HG03520 (cell line): ENCODE results near the gene E2F7.
"Not testable (repeated sequence)": the region's sequence is repeated elsewhere in the genome, so short reads cannot be mapped to it uniquely, and the experiment has no call there.

Source experiments
- ATAC-seq: cut with Tn5 transposase; IDR thresholded peaks from one replicate; pipeline ENCODE4 v1.9.1; 2021; ENCODE audit warnings: mild to moderate bottlenecking, moderate library complexity; ENCODE audit not compliant: unreplicated experiment

The E2F7 gene, protein sequence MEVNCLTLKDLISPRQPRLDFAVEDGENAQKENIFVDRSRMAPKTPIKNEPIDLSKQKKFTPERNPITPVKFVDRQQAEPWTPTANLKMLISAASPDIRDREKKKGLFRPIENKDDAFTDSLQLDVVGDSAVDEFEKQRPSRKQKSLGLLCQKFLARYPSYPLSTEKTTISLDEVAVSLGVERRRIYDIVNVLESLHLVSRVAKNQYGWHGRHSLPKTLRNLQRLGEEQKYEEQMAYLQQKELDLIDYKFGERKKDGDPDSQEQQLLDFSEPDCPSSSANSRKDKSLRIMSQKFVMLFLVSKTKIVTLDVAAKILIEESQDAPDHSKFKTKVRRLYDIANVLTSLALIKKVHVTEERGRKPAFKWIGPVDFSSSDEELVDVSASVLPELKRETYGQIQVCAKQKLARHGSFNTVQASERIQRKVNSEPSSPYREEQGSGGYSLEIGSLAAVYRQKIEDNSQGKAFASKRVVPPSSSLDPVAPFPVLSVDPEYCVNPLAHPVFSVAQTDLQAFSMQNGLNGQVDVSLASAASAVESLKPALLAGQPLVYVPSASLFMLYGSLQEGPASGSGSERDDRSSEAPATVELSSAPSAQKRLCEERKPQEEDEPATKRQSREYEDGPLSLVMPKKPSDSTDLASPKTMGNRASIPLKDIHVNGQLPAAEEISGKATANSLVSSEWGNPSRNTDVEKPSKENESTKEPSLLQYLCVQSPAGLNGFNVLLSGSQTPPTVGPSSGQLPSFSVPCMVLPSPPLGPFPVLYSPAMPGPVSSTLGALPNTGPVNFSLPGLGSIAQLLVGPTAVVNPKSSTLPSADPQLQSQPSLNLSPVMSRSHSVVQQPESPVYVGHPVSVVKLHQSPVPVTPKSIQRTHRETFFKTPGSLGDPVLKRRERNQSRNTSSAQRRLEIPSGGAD

DNA sequence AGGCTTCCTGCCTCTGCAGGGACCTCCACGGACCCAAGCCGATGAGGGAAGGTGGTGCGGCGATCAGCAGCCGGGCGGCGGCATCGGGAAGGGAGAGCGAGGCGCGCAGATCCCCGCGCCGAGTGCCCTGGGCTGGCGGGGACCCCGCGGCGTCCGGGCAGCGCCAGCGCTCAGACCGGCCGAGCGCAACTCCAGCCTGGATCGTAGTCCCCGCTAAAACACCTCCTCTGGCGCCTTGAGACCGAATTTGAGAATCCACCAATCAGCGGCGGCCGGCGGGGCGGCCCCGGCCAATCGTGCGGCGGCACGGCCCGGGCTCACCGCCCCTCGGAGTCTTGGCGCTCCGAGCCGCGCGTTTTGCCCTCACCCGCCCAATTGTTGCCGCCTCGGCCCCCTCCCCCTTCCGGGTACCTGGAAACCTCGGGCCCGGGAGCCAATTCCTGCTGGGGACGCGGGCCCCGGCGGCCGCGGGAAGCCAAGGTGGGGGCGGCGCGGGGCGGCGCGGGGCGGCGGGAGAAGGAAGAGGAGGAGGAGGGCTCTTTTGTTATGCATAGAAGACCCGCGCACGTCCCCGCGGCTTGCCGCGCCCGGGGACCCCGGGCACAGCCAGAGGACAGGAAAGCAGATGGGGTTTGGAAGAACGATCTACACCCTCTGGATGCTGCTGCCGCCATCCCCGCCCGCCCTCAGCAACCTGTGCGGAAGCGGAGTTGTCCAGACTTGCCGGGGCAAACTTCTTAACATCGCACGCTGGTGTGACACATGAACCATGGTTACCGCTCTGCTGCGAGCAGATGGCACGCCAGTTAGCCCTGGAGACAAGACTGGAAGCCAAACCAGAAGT, at the start of gene E2F7:
E2F7 (minus strand) TSS at position 209 of the 844 bp plus-strand sequence. CDS start 934 bp downstream, outside the sequence.
- ATAC-seq: peak; percentile 54

DNA sequence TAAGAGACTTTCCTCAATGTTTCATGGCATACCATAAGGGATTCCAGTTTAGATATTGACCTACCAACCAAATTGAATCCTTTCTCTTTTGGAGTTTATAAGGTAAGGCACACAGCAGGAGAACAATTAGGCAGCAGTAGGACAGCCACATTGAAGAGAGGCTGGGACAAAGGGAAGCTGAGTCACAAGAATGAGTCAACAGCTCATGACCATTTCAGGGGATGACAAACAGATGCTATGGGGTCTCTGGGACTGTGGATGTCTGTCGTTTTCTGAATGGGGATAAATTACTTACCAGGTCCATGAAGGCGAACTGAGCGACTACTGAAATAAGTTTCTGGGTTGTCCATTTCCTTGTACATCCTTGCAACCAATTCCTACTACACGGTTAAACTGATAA, 48.6 kb upstream of the E2F7 start:
- ATAC-seq: no peak

DNA sequence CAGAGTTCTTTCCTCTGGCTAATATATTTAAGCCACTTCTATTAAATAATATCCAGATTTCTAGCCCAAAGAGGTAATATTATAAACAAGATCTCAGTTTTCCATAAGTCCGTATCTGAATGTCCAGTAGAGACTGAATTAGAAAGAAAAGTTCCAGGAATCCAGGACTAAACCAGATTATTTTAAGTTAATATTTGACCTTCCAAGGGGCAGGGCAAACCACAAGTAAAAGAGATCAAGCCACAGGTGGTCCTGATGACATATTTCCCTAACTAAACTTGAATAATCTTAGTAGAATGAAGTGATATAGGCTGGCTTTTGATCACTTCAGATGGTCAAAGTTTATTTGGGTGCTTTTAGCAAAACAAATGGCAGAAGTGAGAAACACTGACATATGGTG, 43.3 kb upstream of the E2F7 start:
- ATAC-seq: no peak

DNA sequence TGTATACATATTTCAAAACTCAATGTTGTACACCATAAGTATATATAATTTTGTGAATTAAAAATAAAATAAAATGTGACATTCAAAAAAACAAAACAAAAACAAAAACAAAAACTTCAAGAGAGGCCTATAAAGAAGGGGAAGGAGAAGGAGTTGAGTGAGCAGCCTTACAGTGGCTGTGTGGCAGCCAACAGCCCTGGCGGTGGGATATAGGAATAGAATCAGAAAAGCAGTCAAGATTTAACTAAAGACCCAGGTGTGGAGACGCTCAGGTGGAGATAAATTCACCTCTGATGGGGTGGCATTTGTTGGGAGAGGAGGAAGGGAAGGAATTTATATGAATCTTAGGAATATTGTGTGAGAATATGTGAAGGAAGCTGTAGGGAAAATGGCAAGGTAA, 41.8 kb upstream of the E2F7 start:
- ATAC-seq: no peak

DNA sequence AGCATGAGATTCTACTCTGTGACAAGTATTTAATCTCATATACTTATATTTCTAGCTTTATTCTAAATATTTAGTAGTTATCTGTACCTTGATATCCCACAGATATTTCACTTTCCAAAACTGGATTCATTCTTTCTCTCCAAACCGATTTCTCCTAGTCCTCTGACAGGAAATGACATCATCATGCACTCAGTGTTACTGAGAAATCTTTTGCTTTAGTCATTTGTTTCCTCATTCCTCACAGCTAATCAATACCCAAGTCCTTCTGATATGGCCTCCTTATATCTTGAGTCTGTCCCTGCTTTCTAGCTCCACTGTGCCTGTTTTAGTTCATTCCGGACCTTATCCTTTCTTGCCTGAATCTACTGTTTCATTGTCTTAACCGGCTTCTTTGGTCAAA, 39.4 kb upstream of the E2F7 start:
- ATAC-seq: no peak

DNA sequence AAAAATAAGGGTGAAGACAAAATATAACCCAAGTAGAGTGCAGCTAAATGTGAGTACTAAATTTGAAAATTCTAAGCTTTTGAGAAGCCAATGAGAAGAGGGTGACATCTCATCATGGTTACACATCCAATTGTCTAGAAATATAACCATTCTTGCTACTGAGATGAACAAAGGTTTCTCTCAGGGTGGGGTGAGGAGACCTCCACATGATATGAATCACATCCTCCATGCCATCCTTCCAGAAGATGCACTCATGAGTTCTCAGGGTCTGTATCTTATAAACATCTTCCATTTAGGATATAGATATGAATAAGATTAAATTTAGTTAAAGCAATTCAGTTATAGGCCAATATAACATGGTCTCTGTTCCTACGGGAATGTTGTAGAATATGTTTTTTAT, 38.9 kb upstream of the E2F7 start:
- no peak for ATAC-seq

DNA sequence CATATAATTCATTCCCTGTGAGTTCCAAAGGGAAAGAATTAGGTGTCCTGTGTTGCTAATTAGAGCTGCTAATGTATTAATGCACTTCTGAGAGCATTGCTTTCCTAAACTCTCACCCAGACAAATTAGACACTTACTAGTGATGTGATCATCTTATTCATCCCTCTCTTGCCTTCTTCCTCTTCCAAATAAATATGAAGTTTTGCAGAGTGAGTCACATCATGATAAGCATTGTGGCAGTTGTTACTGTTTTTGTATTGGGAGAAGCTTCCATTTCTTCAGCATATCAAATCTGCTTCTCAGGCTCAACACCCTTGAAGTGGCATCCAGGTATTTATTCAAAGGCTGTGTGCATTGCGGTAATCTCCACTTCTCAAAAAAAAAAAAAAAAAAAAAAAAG, 37.3 kb upstream of the E2F7 start:
- ATAC-seq: no peak

DNA sequence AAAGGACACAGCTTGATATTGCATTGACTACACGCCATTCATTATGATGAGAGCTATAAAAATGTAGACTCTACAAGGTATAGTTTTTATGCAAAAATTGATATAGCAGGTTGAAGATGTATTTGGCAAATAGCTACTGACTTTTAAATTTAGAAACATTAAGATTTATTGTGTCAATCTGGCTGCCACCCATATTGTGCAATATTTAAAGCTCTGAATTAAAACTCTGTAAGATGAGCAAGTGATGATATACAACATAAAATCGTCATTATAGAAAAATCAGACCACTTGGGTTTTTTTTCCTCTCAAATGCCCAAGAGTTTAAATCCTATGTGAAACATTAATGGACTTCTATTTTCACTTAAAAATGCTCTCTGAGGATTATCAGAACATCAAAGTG, 36.8 kb upstream of the E2F7 start:
- no peak for ATAC-seq

DNA sequence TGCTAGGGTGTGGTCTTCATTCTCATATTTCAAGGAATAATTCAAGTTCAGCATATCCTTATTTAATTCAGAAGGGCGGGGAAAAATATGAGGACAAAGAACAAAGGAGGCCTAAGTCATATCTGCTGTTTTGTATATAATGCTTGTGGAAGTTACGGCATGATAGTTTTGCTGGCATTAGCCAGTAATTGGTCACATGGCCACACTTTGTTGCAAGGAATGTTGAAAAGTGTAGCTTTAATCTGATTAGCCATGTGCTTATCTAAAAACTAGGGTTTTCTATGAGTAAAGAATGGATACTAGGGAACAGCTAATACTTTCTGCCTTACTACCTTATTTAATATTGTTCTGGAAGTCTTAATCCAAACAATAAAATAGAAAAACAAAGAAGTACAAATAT, 34.4 kb upstream of the E2F7 start:
- no peak for ATAC-seq

DNA sequence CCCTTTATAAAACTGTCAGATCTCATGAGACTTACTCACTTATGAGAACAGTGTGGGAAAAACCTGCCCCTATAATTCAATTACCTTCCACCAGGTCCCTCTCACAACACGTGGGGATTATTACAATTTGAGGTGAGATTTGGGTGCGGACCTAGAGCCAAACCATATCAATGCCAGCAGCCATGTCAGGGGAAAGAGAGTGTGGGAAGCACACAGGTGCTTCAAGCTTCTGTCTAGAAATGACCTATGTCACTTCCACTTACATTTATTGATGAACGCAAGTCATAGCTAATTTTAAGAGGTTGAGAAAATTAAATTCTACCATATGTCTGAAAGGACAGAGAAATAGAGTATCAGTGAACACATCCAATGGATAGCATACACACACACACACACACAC, 32.5 kb upstream of the E2F7 start:
- ATAC-seq: no peak

DNA sequence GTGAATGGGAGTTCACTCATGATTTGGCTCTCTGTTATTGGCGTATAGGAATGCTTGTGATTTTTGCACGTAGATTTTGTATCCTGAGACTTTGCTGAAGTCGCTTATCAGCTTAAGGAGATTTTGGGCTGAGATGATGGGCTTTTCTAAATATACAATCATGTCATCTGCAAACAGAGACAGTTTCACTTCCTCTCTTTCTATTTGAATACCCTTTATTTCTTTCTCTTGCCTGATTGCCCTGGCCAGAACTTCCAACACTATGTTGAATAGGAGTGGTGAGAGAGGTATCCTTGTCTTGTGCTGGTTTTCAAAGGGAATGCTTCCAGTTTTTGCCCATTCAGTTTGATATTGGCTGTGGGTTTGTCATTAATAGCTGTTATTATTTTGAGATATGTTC, 26.9 kb upstream of the E2F7 start:
- ATAC-seq: not testable (repeated sequence)

DNA sequence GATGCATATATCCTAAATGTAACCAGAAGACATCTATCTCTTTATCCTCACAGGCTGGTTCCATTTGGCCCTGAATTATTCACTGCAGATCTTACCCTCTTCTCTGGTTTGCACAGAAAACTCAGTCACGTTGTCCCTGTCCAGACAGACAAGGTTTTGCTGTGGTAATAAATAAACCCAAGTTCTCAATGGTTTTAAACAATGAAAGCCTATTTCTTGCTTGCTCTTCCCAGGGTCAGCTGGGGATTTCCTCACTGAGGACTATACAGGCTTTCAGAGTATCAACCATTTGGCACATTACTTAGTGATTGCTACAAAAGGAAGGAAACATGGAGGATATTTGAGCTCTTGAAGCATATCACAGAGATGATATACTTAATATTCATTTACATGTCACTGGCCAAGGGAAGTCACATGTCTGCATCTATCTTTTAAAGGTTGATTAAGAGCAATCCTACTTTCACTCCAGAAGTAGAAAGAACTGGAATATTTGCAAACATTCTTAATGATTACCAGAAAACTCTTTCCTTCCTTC, 24.4 kb upstream of the E2F7 start:
- no peak for ATAC-seq

DNA sequence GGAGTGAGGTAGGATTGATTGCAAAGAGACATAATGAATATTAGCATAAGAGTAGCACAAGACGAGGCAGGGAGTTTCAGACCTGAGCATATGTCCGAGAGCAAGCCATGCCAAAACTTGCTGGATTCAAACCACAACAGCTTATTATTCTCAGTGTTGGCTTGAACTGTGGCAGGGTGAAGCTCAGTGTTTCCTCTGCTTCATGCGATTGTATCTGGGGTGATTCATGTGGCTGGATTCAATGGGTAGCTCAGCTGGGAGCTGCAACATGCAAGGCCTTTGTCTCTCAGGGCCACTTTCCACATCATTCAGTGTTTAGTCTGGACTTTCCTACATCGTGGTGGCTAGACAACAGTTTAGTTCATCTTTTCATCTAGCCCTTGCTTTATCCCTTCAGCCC, 22.1 kb upstream of the E2F7 start:
- ATAC-seq: no peak

DNA sequence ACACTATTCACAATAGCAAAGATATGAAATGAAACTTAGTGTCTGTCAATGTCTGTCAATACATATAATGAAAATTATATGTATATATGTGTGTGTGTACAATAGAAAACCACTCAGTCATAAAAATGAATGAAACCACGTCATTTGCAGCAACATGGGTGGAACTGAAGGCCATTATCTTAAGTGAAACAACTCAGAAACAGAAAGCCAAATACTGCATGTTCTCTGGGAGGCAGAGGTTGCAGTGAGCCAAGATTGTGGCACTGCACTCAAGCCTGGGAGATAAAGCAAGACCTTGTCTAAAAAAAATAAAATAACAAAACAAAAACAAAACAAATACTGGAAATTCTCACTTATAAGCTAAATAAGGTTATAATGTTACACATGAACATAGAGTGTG, 16.7 kb upstream of the E2F7 start:
- ATAC-seq: no peak

DNA sequence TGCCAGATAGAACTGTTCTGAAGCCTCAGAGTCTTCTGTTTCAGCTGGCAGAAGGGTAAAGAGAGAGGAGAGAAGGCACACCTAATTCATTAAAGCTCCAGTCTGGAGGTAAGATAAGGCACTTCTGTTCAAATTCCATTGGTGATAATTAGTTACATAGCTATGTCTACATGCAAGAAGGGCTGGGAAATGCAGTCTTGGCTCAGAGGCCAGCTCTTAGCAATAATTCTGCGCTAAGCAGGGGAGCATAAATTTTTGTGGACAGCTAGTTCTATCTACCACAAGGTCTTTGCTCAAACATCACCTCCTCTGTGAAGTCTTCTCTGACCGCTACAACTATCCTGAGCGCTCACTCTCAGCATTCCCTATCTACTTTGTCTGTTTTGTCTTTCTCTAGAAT, 14.3 kb upstream of the E2F7 start:
- ATAC-seq: no peak

DNA sequence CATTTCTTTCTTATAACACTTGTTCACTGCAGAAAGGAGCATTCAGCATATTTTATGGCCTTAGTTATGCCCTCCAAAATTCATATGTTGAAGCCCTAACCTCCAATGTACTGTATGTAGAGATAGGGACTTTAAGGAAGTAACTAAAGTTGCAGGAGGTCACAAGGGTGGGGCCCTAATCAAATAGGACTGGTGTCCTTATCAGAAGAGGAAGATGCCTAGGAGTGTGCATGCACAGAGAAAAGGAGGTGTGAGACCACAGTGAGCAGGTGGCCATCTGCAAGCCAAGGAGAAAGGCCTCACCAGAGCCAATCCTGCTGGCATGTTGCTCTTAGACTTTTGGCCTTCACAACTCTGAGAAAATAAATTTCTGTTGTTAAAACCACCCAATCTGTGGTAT, 12.9 kb upstream of the E2F7 start:
- no peak for ATAC-seq

DNA sequence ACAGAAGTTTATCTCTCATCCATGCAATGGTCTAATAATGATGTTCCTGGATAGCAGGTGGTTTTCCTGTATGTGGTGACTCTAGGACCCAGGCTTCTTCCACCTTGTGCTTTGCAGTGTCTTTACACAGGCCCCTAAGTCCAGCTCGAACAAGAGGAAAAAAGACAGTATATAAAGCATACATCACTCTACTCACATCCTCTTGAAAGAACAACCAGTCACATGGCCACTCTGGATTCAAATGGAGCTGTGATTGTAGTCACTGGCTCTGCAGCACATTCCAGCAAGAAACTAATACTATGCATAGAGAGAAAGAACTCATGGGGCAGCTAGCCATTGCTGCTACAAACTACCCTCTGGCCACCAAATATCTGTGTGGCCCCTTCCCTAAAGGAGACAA, 11.5 kb upstream of the E2F7 start:
- no peak for ATAC-seq

DNA sequence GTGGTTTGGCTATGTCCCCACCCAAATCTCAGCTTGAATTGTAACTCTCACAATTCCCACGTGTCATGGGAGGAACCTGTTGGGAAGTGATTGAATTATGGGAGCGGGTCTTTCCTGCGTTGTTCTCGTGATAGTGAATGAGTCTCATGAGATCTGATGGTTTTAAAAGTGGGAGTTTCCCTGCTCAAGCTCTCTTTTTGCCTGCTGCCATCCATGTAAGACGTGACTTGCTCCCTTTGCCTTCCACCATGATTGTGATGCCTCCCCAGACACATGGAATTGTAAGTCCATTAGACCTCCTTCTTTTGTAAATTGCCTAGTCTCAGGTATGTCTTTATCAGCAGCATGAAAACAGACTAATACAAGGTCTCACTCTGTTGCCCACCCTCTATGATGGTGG, 8.5 kb upstream of the E2F7 start:
- ATAC-seq: not testable (repeated sequence)

DNA sequence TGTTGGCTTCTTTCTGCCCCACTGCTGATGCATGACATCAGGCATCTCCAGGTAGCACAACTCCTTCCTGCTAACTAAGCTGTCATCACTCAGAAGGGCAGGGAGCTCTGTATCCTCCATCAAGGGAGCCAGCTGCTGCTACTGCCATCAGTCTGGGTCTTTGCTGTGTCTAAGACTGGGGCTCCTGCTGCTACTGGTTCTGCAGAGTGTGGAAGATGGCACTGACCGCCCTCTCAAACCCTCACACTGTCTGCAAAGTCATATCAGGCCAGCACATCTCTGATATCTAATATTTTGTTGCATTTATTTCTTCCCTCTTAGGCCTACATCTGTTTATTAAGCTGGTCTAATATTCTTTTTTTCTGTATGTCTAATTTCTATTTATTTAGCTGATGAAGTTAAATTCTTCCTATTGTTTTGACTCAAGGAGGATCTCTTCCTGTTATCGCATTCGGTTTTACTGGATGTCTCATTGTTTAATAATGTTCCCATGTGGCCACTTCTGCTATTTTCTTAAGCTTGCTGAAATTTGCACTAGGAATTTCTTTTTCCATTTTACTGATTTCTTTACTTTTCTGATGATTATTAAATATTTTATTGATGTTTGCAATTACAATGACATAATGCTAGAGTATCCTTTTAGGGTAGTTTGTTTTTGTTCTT, 7.6 kb upstream of the E2F7 start:
- no peak for ATAC-seq

DNA sequence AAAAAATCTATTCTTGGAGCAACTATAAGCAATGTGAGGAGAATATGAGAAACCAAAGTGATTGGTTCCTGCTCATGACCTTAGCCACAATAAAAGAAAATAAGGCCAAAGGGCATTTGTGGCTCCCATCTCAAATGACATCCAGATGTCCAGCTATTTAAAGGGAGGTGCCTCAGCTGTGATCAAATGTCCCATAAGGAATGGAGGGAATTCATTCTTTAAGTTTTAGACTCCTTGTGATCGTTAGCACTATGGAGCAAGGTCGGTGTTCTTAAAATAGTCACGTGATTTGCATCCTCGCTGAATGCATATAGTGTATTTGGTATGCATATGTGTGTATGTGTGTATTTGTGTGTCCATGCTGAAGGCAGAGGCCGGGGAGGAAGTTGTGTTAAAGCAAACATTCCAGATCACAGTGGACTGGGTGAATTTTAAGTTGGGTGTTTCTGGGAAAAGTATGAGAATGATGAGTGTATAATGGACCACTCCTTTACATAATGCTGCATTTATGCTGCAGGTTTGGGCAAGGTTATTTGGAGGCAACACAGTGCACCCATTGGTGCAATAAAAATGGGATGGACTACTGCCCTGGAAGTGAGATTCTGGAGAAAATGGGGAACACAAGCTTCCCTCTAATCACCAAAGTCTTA, 5.6 kb upstream of the E2F7 start:
- ATAC-seq: peak; percentile 8
